H1 (cell line): ENCODE measurements around the gene RRP1B. TPM values are rescaled to one million over a fixed set of nuclear protein-coding genes. Genes with fewer than 3 reads are reported as not detected.

Experiments
- CTCF ChIA-PET: fragments of 300-600 bp; sonication (Branson Sonifier 250); formaldehyde crosslinking; loops from one replicate; lab custom pipeline; 2021; ENCODE audit not compliant: partially characterized antibody; lab: Charles Lee
- POLR2A ChIA-PET: fragments of 300-600 bp; sonication (Branson Sonifier 250); formaldehyde crosslinking; loops from one replicate; lab custom pipeline; 2021; ENCODE audit warnings: inconsistent platforms; ENCODE audit not compliant: partially characterized antibody; lab: Charles Lee
- DNase-seq, 2 experiments: peaks; one replicate each; pipeline versions ENCODE4 v3.0.0 to v3.0.0-alpha.2; 2010 to 2022; ENCODE audit warnings: low spot score in 2 of 2, low read depth in 1 of 2, mixed read lengths in 1 of 2
- FAIRE-seq: peaks from 2 replicates; lab custom pipeline; 2011; peaks lifted over from hg19 to GRCh38; lab: Jason Lieb, UNC
- H2AFZ ChIP-seq: 2 replicates; pipeline ENCODE4 v1.8.1; 2012; ENCODE audit warnings: low read length, inconsistent platforms
- H2AK5ac ChIP-seq: 2 replicates; pipeline ENCODE4 v1.6.1; 2013; ENCODE audit warnings: low read depth, low read length
- H2BK120ac ChIP-seq: replicated peaks from 2 replicates; pipeline ENCODE3; 2013; ENCODE audit warnings: low read depth, low read length, inconsistent platforms
- H2BK12ac ChIP-seq: 2 replicates; pipeline ENCODE4 v1.6.1; 2013; ENCODE audit warnings: low read depth, low read length
- H2BK15ac ChIP-seq: 2 replicates; pipeline ENCODE4 v1.6.1; 2013; ENCODE audit warnings: low read length
- H2BK20ac ChIP-seq: 2 replicates; pipeline ENCODE4 v1.6.1; 2013; ENCODE audit warnings: low read length
- H2BK5ac ChIP-seq: 2 replicates; pipeline ENCODE4 v1.6.1; 2013; ENCODE audit warnings: low read depth, low read length
- H3K14ac ChIP-seq: 2 replicates; pipeline ENCODE4 v1.6.1; 2013; ENCODE audit warnings: inconsistent platforms; ENCODE audit not compliant: insufficient read length
- H3K18ac ChIP-seq: 2 replicates; pipeline ENCODE4 v1.6.1; 2013; ENCODE audit warnings: low read length; ENCODE audit errors: extremely low read depth
- H3K23ac ChIP-seq: 2 replicates; pipeline ENCODE4 v1.6.1; 2013; ENCODE audit warnings: inconsistent platforms; ENCODE audit not compliant: insufficient read length
- H3K23me2 ChIP-seq: 2 replicates; pipeline ENCODE4 v1.6.1; 2013; ENCODE audit warnings: low read depth, low read length
- H3K27ac ChIP-seq: 2 replicates; pipeline ENCODE4 v1.6.1; 2011; ENCODE audit warnings: low read depth, low read length, inconsistent platforms
- H3K27me3 ChIP-seq, 4 experiments: replicated peaks in 1 of 4; 1 replicate in 1 of 4; 2 replicates in 3 of 4; pipeline versions ENCODE4 v1.6.1 to v1.8.1; 2011 to 2013; ENCODE audit warnings: low read length in 3 of 4, mild to moderate bottlenecking in 3 of 4, inconsistent platforms in 2 of 4, mixed read lengths in 2 of 4, moderate library complexity in 1 of 4; ENCODE audit not compliant: control insufficient read depth in 3 of 4, insufficient read depth in 3 of 4; ENCODE audit errors: extremely low read depth in 1 of 4
- H3K36me3 ChIP-seq, 4 experiments: 2 replicates each; pipeline versions ENCODE4 v1.6.1 to v1.8.1; 2011 to 2013; ENCODE audit warnings: mild to moderate bottlenecking in 4 of 4, low read length in 3 of 4, moderate library complexity in 2 of 4, control low read depth in 1 of 4, inconsistent platforms in 1 of 4; ENCODE audit not compliant: insufficient read depth in 4 of 4, control insufficient read depth in 2 of 4
- H3K4ac ChIP-seq: replicated peaks from 2 replicates; pipeline ENCODE3; 2013; ENCODE audit warnings: low read length, low read depth, mixed read lengths, inconsistent platforms; ENCODE audit not compliant: insufficient read length
- H3K4me1 ChIP-seq, 4 experiments: replicated peaks in 1 of 4; 1 replicate in 1 of 4; 2 replicates in 3 of 4; pipeline versions ENCODE4 v1.6.1 to v1.8.1; 2011 to 2013; ENCODE audit warnings: low read length in 3 of 4, inconsistent platforms in 2 of 4, mixed read lengths in 1 of 4; ENCODE audit not compliant: insufficient read depth in 4 of 4, control insufficient read depth in 3 of 4
- H3K4me2 ChIP-seq, 2 experiments: 2 replicates each; pipeline versions ENCODE4 v1.6.1 to v1.8.1; 2011 to 2013; ENCODE audit warnings: low read depth in 2 of 2, low read length in 2 of 2, control low read depth in 1 of 2, inconsistent platforms in 1 of 2, mild to moderate bottlenecking in 1 of 2; ENCODE audit not compliant: insufficient read depth in 1 of 2
- H3K4me3 ChIP-seq, 4 experiments: fragments of 200-600, 300-600 bp in 1 of 4; sonication (generic), shearing (Covaris generic), sonication (Bioruptor Twin) in 1 of 4; 2 replicates each; pipeline versions ENCODE4 v1.5.1 to v1.8.1; 2011 to 2016; ENCODE audit warnings: low read length in 4 of 4, low read depth in 3 of 4, control low read depth in 2 of 4, inconsistent platforms in 2 of 4, mild to moderate bottlenecking in 2 of 4, mixed read lengths in 1 of 4, moderate library complexity in 1 of 4; ENCODE audit not compliant: insufficient read depth in 2 of 4; ENCODE audit errors: extremely low read depth in 1 of 4
- H3K56ac ChIP-seq: replicated peaks from 2 replicates; pipeline ENCODE3; 2013; ENCODE audit warnings: low read depth, mild to moderate bottlenecking, mixed read lengths, low read length, inconsistent platforms; ENCODE audit not compliant: insufficient read length
- H3K79me1 ChIP-seq: 2 replicates; pipeline ENCODE4 v1.6.1; 2013; ENCODE audit warnings: low read depth, low read length, control low read depth
- H3K79me2 ChIP-seq, 2 experiments: 2 replicates each; pipeline versions ENCODE4 v1.6.1 to v1.8.1; 2012 to 2013; ENCODE audit warnings: low read length in 2 of 2, mild to moderate bottlenecking in 2 of 2, inconsistent platforms in 1 of 2; ENCODE audit not compliant: insufficient read depth in 2 of 2, control insufficient read depth in 1 of 2
- H3K9ac ChIP-seq, 4 experiments: replicated peaks in 1 of 4; 1 replicate in 1 of 4; 2 replicates in 3 of 4; pipeline versions ENCODE4 v1.6.1 to v1.8.1; 2011 to 2013; ENCODE audit warnings: low read depth in 3 of 4, low read length in 3 of 4, control low read depth in 2 of 4, mild to moderate bottlenecking in 2 of 4, moderate library complexity in 2 of 4, inconsistent platforms in 1 of 4; ENCODE audit errors: extremely low read depth in 1 of 4
- H3K9me3 ChIP-seq, 2 experiments: 2 replicates each; pipeline versions ENCODE4 v1.6.1 to v1.8.1; 2012 to 2013; ENCODE audit warnings: mild to moderate bottlenecking in 2 of 2, moderate library complexity in 2 of 2, control low read depth in 1 of 2, inconsistent platforms in 1 of 2, low read depth in 1 of 2, low read length in 1 of 2, mixed read lengths in 1 of 2; ENCODE audit not compliant: insufficient read depth in 2 of 2
- H4K20me1 ChIP-seq, 2 experiments: replicated peaks in 1 of 2; 2 replicates each; pipeline versions ENCODE3 to v1.8.1; 2011 to 2013; ENCODE audit warnings: inconsistent platforms in 2 of 2, low read length in 2 of 2, mild to moderate bottlenecking in 1 of 2; ENCODE audit not compliant: insufficient read depth in 2 of 2, control insufficient read depth in 1 of 2
- H4K5ac ChIP-seq: 2 replicates; pipeline ENCODE4 v1.6.1; 2013; ENCODE audit warnings: low read length, low read depth, mixed read lengths, inconsistent platforms; ENCODE audit not compliant: insufficient read length
- H4K8ac ChIP-seq: 2 replicates; pipeline ENCODE4 v1.8.0; 2013; ENCODE audit warnings: mild to moderate bottlenecking, moderate library complexity, low read length, inconsistent platforms; ENCODE audit not compliant: insufficient read depth; ENCODE audit errors: extremely low read depth
- H4K91ac ChIP-seq: replicated peaks from 2 replicates; pipeline ENCODE3; 2013; ENCODE audit warnings: low read length, mixed read lengths, inconsistent platforms; ENCODE audit not compliant: insufficient read length
- MAX ChIP-seq: IDR thresholded peaks from 2 replicates; pipeline ENCODE4 v1.6.1; 2012; ENCODE audit warnings: inconsistent platforms
- POLR2AphosphoS5 ChIP-seq: IDR thresholded peaks from 2 replicates; pipeline ENCODE4 v1.6.1; 2011; ENCODE audit warnings: low read depth, low read length
- WGBS, 2 experiments: shearing (Covaris generic) in 1 of 2; methylation state at CpG; one replicate each; pipeline versions ENCODE4 v1.1.6 to v1.1.7; 2013 to 2015; ENCODE audit warnings: low lambda C conversion rate in 2 of 2, mixed read lengths in 2 of 2, inconsistent platforms in 1 of 2, low coverage in 1 of 2, missing lambda C conversion rate in 1 of 2; ENCODE audit not compliant: insufficient replicate concordance in 2 of 2, insufficient coverage in 1 of 2, insufficient read length in 1 of 2; ENCODE audit errors: extremely low coverage in 1 of 2, missing lambda C conversion rate in 1 of 2; 5-methylcytosine and 5-hydroxymethylcytosine counted together
- polyA plus RNA-seq, 7 experiments: library from polyadenylated mRNA; depleted of rRNA in 3 of 7; stranded (reverse) in 5 of 7; unstranded in 2 of 7; fragments of >200 nt in 5 of 7; fragments of 200-250 nt in 2 of 7; gene quantifications; 1 replicate in 5 of 7; 2 replicates in 1 of 7; 4 replicates in 1 of 7; pipeline versions ENCODE4 v1.2.1 to v1.2.3, GENCODE V29; 2011 to 2013; ENCODE audit warnings: missing spikeins in 2 of 7, mixed read lengths in 2 of 7
- total RNA-seq: library from RNA; stranded (reverse); fragmentation: NEBNext Ultra II Directional; extraction: Animal tissue kit (Norgen Biotek cat#: 25700); gene quantifications from 2 replicates; pipeline ENCODE4 v1.2.1, GENCODE V29; 2021

The RRP1B gene
- total and polyA plus RNA-seq, 2 of the 8 experiments (the other 6 are each of a cell fraction or from before 2014, with no cell fraction given) = 25.8 to 97.3 TPM

GRCh38 chr21:43689556-43690337 lies 30.4 kb downstream of the RRP1B start:
- H3K4me3 ChIP-seq = no peak overlapping the region
- CTCF ChIA-PET = interaction anchor here (1.2 to 3.1 kb wide), 2 partner anchors 9 to 39 kb away, joined by 4 to 8 read pairs; no protein-coding TSS in a partner anchor
- no peak overlapping the region for H2BK12ac ChIP-seq
- peaks cover 43 to 92% (median 82%) of the 10 kb centered on the region in 4 experiments for H3K36me3 ChIP-seq
- 95% methylated on average over 32 of the region's 32 CpGs; no CpG with 5 or more reads in 1 of the 2 experiments for WGBS, 2 experiments
- no peak overlapping the region for H3K9ac ChIP-seq
- H3K23me2 ChIP-seq = no peaks in the 10 kb centered on the region
- H2AK5ac ChIP-seq = no peak overlapping the region
- no peak overlapping the region for H2BK15ac ChIP-seq
- H3K14ac ChIP-seq = no peak overlapping the region
- no peak for DNase-seq
- no peak overlapping the region for H3K56ac ChIP-seq
- no peak overlapping the region for H3K27ac ChIP-seq
- H3K79me2 ChIP-seq = no peaks in the 10 kb centered on the region
- TF ChIP-seq POLR2AphosphoS5 (peak; percentile 17; the same call in 1 of the 2 replicates), MAX (no peak)
- TF ChIP-seq, all 59 proteins: peak for 1
- Histone ChIP-seq H2BK120ac (no peak overlapping the region), H2BK20ac (no peak overlapping the region), H3K4me1 (no peaks in the 10 kb centered on the region), H4K91ac (no peak overlapping the region), H3K23ac (no peak overlapping the region), H2BK5ac (no peak overlapping the region), H3K4me2 (no peak overlapping the region), H4K5ac (no peak overlapping the region), H3K27me3 (no peaks in the 10 kb centered on the region), H4K20me1 (peaks cover 2 to 10% of the 10 kb centered on the region in 2 experiments), H4K8ac (no peak overlapping the region), H2AFZ (no peak overlapping the region), H3K9me3 (no peaks in the 10 kb centered on the region), H3K18ac (no peak overlapping the region), H3K4ac (no peak overlapping the region), H3K79me1 (0 out of 2 replicates have a peak, but pooled peaks cover 2% of the 10 kb centered on the region)
- POLR2A ChIA-PET = interaction anchor here (0.9 to 2.5 kb wide), 4 partner anchors 8 to 28 kb away, joined by 3 to 10 read pairs (median 5); no protein-coding TSS in a partner anchor
- FAIRE-seq = no peak
